HepG2 (cell line): ENCODE measurements around the gene PHYH. TPM values are rescaled to one million over a fixed set of nuclear protein-coding genes. Genes with fewer than 3 reads are reported as not detected.
A peak's percentile ranks its signal among the peaks of the same experiment; 100 is the strongest.

Experiments
- HES4 ChIP-seq: sonication (generic); formaldehyde crosslinking; IDR thresholded peaks from 2 replicates; pipeline ENCODE4 v1.9.0; 2021; ENCODE audit warnings: mild to moderate bottlenecking, missing genetic modification reagents, borderline replicate concordance
- JARID2 ChIP-seq: sonication (generic); formaldehyde crosslinking; IDR thresholded peaks from 2 replicates; pipeline ENCODE4 v1.8.1; 2023; ENCODE audit warnings: missing genetic modification reagents, inconsistent platforms; ENCODE audit not compliant: insufficient replicate concordance
- KLF9 ChIP-seq: IDR thresholded peaks from 2 replicates; pipeline ENCODE4 v1.6.1; 2016; ENCODE audit warnings: low read depth
- MXI1 ChIP-seq: IDR thresholded peaks from 3 replicates; pipeline ENCODE4 v1.6.1; 2012; ENCODE audit warnings: low read depth, low read length, inconsistent platforms, borderline replicate concordance
- NFYB ChIP-seq: sonication (generic); formaldehyde crosslinking; IDR thresholded peaks from 2 replicates; pipeline ENCODE4 v1.4.0; 2020; ENCODE audit warnings: missing genetic modification reagents
- NR2C2 ChIP-seq: sonication (generic); formaldehyde crosslinking; IDR thresholded peaks from 2 replicates; pipeline ENCODE4 v1.4.0; 2020; ENCODE audit warnings: missing genetic modification reagents, mild to moderate bottlenecking, moderate library complexity, borderline replicate concordance
- SP1 ChIP-seq, 2 experiments: fragments of 450-650 bp in 1 of 2; sonication (generic) in 1 of 2; formaldehyde crosslinking in 1 of 2; IDR thresholded peaks; 2 replicates each; pipeline versions ENCODE4 v1.4.0 to v1.6.1; 2016 to 2020; ENCODE audit warnings: missing genetic modification reagents in 1 of 2
- TRIM22 ChIP-seq: fragments of 450-650 bp; IDR thresholded peaks from 2 replicates; pipeline ENCODE4 v1.6.1; 2017
- XBP1 ChIP-seq: sonication (generic); formaldehyde crosslinking; IDR thresholded peaks from 2 replicates; pipeline ENCODE4 v1.5.0; 2020; ENCODE audit warnings: missing genetic modification reagents
- ZBTB25 ChIP-seq: IDR thresholded peaks from 2 replicates; pipeline ENCODE4 v1.6.1; 2018; ENCODE audit warnings: missing genetic modification reagents
- ZFP90 ChIP-seq: sonication (generic); formaldehyde crosslinking; IDR thresholded peaks from 2 replicates; pipeline ENCODE4 v1.8.0; 2022; ENCODE audit warnings: missing genetic modification reagents, mild to moderate bottlenecking, inconsistent platforms, borderline replicate concordance
- ZNF550 ChIP-seq: sonication (generic); formaldehyde crosslinking; IDR thresholded peaks from 2 replicates; pipeline ENCODE4 v1.4.0; 2020; ENCODE audit warnings: mild to moderate bottlenecking, missing genetic modification reagents, borderline replicate concordance
- polyA plus RNA-seq, 8 experiments: library from polyadenylated mRNA; depleted of rRNA in 3 of 8; stranded (reverse) in 7 of 8; unstranded in 1 of 8; fragments of >200 nt; fragmentation: Illumina TruSeq in 4 of 8; extraction: Trizol in 4 of 8; gene quantifications; 2 replicates each; pipeline versions ENCODE4 v1.2.1 to v1.2.3, GENCODE V29; 2011 to 2016; ENCODE audit warnings: low read depth in 4 of 8, missing spikeins in 1 of 8, mixed read lengths in 1 of 8; ENCODE audit not compliant: insufficient read depth in 1 of 8
- total RNA-seq, 5 experiments: library from RNA; depleted of rRNA; stranded (reverse); fragments of >200 nt; fragmentation: Illumina TruSeq; extraction: Trizol; gene quantifications; 2 replicates each; pipeline ENCODE4 v1.2.3, GENCODE V29; 2016; ENCODE audit warnings: low read depth in 1 of 5
- TF ChIP-seq, protein P1 (sequence below): sonication (generic); formaldehyde crosslinking; IDR thresholded peaks from 2 replicates; pipeline ENCODE4 v1.4.0; 2020; ENCODE audit warnings: missing genetic modification reagents, mild to moderate bottlenecking, borderline replicate concordance
- TF ChIP-seq, protein P2 (sequence below): sonication (generic); formaldehyde crosslinking; IDR thresholded peaks from one replicate; pipeline ENCODE4 v1.5.1; 2020; ENCODE audit warnings: mild to moderate bottlenecking, missing genetic modification reagents; ENCODE audit errors: not compliant biosample characterization

The PHYH gene
- total and polyA plus RNA-seq, 2 of the 13 experiments (the other 11 are each of a cell fraction or from before 2014, with no cell fraction given) = 27.2 to 34.5 TPM

GRCh38 chr10:13348216-13349017 lies 48.6 kb upstream of the PHYH start, which contains the start of gene SEPHS1 (continued):
- TF ChIP-seq ZBTB25 (CRISPR knock-in tag) (peak; percentile 62; the same call in 1 of the 2 replicates), TRIM22 (no peak), NFYB (peak; percentile 14; the same call in 1 of the 2 replicates), HES4 (CRISPR knock-in tag) (no peak), KLF9 (CRISPR knock-in tag) (no peak), NR2C2 (CRISPR knock-in tag) (no peak), JARID2 (CRISPR knock-in tag) (no peak), ZFP90 (CRISPR knock-in tag) (no peak), SP1 (IDR thresholded peaks at IDR 0.05) (no peak), SP1 (CRISPR knock-in tag; IDR thresholded peaks at IDR 0.05) (peak; percentile 47; the same call in 1 of the 2 replicates), MXI1 (no peak; the same call in 2 of the 3 replicates), ZNF550 (CRISPR knock-in tag) (0 out of 2 replicates have a peak, but pooled peaks have one; percentile 34), XBP1 (CRISPR knock-in tag) (no peak)
- TF ChIP-seq, protein P1, sequence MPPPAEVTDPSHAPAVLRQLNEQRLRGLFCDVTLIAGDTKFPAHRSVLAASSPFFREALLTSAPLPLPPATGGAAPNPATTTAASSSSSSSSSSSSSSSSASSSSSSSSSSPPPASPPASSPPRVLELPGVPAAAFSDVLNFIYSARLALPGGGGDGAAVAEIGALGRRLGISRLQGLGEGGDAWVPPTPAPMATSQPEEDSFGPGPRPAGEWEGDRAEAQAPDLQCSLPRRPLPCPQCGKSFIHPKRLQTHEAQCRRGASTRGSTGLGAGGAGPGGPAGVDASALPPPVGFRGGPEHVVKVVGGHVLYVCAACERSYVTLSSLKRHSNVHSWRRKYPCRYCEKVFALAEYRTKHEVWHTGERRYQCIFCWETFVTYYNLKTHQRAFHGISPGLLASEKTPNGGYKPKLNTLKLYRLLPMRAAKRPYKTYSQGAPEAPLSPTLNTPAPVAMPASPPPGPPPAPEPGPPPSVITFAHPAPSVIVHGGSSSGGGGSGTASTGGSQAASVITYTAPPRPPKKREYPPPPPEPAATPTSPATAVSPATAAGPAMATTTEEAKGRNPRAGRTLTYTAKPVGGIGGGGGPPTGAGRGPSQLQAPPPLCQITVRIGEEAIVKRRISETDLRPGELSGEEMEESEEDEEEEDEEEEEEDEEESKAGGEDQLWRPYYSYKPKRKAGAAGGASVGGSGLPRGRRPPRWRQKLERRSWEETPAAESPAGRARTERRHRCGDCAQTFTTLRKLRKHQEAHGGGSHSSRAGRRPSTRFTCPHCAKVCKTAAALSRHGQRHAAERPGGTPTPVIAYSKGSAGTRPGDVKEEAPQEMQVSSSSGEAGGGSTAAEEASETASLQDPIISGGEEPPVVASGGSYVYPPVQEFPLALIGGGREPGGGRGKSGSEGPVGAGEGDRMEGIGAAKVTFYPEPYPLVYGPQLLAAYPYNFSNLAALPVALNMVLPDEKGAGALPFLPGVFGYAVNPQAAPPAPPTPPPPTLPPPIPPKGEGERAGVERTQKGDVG (CRISPR knock-in tag) = no peak
- TF ChIP-seq, protein P2, sequence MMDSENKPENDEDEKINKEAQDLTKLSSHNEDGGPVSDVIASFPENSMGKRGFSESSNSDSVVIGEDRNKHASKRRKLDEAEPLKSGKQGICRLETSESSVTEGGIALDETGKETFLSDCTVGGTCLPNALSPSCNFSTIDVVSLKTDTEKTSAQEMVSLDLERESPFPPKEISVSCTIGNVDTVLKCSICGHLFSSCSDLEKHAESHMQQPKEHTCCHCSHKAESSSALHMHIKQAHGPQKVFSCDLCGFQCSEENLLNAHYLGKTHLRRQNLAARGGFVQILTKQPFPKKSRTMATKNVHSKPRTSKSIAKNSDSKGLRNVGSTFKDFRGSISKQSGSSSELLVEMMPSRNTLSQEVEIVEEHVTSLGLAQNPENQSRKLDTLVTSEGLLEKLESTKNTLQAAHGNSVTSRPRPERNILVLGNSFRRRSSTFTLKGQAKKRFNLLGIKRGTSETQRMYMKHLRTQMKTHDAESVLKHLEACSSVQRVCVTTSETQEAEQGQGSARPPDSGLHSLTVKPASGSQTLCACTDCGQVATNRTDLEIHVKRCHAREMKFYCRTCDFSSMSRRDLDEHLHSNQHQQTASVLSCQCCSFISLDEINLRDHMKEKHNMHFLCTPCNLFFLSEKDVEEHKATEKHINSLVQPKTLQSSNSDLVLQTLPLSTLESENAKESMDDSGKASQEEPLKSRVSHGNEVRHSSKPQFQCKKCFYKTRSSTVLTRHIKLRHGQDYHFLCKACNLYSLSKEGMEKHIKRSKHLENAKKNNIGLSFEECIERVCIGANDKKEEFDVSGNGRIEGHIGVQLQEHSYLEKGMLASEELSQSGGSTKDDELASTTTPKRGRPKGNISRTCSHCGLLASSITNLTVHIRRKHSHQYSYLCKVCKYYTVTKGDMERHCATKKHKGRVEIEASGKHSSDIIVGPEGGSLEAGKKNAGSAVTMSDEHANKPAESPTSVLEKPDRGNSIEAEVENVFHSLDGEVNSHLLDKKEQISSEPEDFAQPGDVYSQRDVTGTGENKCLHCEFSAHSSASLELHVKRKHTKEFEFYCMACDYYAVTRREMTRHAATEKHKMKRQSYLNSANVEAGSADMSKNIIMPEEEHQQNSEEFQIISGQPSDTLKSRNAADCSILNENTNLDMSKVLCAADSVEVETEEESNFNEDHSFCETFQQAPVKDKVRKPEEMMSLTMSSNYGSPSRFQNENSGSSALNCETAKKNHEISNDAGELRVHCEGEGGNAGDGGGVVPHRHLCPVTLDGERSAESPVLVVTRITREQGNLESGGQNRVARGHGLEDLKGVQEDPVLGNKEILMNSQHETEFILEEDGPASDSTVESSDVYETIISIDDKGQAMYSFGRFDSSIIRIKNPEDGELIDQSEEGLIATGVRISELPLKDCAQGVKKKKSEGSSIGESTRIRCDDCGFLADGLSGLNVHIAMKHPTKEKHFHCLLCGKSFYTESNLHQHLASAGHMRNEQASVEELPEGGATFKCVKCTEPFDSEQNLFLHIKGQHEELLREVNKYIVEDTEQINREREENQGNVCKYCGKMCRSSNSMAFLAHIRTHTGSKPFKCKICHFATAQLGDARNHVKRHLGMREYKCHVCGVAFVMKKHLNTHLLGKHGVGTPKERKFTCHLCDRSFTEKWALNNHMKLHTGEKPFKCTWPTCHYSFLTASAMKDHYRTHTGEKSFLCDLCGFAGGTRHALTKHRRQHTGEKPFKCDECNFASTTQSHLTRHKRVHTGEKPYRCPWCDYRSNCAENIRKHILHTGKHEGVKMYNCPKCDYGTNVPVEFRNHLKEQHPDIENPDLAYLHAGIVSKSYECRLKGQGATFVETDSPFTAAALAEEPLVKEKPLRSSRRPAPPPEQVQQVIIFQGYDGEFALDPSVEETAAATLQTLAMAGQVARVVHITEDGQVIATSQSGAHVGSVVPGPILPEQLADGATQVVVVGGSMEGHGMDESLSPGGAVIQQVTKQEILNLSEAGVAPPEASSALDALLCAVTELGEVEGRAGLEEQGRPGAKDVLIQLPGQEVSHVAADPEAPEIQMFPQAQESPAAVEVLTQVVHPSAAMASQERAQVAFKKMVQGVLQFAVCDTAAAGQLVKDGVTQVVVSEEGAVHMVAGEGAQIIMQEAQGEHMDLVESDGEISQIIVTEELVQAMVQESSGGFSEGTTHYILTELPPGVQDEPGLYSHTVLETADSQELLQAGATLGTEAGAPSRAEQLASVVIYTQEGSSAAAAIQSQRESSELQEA (CRISPR knock-in tag) = no peak
